GM18502 (cell line): ENCODE results near the gene SPTLC1.
A peak's percentile ranks its signal among the peaks of the same experiment; 100 is the strongest.
"Not testable (repeated sequence)": the region's sequence is repeated elsewhere in the genome, so short reads cannot be mapped to it uniquely, and the experiment has no call there.

Experiments
- ATAC-seq: cut with Tn5 transposase; IDR thresholded peaks from one replicate; pipeline ENCODE4 v1.9.1; 2021; ENCODE audit warnings: mild to moderate bottlenecking; ENCODE audit not compliant: unreplicated experiment, poor library complexity

The SPTLC1 gene, protein sequence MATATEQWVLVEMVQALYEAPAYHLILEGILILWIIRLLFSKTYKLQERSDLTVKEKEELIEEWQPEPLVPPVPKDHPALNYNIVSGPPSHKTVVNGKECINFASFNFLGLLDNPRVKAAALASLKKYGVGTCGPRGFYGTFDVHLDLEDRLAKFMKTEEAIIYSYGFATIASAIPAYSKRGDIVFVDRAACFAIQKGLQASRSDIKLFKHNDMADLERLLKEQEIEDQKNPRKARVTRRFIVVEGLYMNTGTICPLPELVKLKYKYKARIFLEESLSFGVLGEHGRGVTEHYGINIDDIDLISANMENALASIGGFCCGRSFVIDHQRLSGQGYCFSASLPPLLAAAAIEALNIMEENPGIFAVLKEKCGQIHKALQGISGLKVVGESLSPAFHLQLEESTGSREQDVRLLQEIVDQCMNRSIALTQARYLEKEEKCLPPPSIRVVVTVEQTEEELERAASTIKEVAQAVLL

DNA sequence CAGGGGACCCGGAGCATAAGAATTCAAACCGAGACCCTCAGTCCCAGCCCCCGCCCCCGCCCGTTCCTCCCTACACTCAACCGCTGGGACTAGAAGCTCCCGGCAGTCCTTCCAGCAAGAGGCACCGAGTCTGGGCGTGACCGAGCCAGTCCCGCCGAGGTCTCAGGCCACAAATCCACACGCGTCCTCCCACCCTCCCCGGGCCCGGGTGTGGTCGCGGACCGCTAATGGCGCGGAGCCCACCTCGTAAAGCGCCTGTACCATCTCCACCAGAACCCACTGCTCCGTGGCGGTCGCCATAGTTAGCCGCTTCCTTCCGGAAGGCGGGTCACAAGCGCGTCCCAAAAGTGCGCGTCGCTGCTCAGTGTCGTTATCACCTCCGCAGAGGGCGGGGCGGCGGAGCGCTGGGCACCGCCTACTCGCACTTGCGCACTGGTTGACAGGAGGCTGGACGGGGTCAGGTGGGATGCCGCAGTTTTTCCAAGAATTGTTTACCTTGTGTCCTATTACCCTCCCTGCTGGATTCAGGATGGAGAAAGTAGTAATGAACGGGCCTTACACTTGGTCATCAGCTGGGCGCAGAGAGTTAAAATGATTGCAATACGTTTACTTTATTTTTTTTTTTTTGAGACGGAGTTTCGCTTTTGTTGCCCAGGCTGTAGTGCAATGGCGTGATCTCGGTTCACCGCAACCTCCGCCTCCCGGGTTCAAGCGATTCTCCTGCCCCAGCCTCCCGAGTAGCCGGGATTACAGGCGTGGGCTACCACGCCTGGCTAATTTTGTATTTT lies at the start of gene SPTLC1:
SPTLC1 (minus strand) TSS at position 343 of the 788 bp plus-strand sequence; CDS start at position 300, 43 bp downstream.
- ATAC-seq, result peak; percentile 95

DNA sequence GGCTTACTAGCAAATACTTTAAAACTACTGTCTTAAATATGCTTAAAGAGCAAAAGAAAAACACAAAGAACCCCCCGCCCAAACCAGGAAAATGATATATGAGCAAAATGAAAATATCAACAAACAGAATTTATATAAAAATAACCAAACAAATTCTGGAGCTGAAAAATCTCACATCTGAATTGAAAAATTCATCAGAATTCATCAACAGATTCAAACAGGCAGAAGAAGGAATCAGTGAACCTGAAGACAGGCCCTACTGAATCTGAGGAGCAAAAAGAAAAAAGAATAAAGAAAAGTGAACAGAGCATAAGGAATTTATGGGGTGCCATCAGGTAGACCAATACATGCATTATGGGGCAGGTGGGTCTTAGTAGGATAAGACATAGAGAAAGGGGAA lies 49.8 kb upstream of the SPTLC1 start:
- ATAC-seq, result no peak

DNA sequence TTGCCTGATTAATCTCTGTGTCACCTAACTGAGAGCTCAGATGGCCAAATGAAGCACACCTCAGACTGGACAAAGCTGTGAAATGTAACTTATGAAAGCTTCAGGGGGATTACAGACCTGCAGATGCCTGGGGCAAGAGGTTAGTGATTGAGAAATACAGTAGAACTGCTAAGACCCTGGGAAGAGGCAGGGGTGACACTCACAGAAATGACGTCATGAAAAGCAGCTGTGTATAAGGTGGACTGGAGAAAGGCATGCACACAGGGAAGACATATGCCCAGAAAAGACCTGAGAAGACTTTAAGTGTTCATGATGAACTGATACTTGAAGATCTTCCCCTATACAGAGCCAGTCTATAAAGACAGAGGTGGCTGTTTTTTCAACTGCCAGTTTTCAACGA lies 49.3 kb upstream of the SPTLC1 start:
- ATAC-seq, result no peak

DNA sequence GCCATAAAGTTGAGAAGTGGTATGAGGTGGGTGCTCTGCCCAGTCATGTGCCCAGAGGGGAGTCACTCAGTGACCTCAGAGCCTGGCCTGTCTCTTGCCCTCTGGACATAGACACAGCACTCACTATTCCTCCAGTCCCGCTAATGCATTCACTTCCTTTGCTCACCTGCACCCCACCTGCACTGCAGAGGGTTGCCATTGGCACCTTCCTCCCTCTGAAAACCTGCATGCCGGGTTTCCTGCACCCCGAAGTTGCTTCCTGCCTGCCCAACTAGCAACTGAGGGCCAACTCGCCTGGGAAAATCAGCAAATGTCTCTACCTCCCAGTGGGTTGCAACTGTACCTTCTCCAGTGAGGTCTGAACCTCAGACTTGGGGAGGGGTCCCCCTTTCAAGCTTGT lies 48.1 kb upstream of the SPTLC1 start:
- ATAC-seq, result no peak

DNA sequence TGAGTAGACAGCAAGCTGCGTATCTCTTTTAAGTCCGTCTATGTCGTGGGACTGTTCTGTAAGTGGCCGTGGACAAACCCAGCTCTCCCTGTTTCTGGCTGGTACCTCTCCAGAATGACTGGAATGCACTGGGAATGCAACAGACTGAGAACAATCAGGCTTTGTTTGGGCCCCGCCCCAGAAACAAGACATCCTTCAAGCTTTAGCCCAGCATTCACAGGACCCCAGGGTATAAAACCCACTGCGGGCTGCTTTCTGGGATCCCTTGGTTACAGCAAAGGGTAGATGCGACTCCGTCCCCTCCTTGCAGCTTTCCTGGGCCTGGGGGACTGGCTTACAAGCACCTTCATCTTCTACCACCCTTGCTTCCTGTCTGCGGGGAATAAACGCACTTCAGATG lies 45.6 kb upstream of the SPTLC1 start:
- no peak for ATAC-seq

DNA sequence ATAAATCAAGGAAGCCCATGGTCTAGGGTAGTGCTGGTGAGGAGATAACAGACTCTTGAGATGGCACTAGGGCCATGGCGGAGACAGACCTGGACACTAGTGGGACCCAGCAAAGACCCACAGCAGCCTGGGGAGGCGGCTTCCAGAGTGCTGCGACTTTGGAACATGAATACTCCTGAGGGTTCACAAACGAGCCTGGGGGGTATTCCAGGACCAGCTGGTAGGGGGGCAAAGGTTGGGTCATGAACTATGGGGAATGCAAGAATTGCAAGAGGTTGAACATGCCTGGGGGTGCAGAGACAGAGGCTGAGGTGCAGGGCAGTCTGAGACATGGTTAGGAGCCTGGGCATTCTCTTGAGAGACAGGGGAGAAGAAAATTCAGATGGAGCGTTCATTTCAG lies 43.8 kb upstream of the SPTLC1 start:
- ATAC-seq, result no peak

DNA sequence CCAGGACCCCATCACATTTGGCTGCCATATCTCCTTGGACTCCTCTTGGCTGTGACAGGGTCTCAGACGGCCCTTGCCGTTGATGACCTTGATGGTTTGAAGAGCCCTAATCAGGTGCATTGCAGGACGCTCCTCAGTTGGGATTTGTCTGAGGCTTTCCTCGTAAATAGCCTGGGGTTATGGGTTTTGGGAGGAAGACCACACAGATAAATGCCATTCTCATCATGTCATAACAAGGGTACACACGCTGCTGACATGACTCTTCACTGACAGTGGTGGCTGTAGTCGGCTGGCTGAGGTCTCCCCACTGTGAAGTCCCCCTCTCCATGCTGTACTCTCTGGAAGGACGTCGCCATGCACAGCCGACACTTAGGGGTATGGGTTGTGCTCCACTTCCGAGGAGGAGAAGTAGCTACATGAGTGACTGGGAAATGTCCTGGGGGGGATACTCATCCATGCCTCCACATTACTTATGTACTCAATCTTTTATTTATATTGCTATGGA lies 42.9 kb upstream of the SPTLC1 start:
- no peak for ATAC-seq

DNA sequence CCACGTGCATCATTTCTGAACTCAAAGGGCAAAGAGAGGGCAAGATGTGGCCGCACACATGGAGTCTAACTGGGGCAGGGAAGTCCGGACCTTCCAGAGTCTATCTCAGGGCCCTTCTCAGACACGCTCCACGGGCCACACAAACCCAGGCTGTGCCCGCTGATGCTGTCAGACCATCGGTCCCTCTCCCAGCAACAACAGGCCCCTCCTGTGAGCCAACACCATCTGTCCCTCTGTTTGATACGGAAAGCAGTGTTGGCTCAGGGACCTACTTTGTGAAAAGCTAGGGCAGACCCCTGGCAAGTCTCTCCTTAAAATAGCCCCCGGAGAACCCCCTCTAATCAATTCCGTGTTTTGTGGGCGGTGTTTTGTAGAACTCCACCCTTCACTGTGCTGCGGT lies 40.5 kb upstream of the SPTLC1 start:
- ATAC-seq, result not testable (repeated sequence)

DNA sequence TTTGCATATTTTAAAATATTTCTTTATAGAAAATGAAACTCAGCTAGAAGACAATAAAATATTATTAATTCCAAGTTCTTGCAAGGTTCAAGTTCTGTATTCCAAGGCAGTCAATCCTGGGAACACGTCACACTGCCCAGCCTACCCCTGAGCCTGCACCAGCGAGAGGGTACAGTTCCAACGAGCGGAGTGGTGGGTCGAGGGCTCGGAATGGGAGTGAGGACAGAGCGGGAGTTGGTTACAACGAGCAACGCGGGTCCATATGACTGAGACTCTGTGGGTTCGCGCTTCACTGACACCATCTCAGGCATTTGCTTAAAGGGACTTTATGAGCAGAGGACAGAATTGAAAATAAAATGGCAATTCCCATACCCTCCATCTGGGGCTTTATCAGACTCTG lies 40.0 kb upstream of the SPTLC1 start:
- ATAC-seq, result no peak

DNA sequence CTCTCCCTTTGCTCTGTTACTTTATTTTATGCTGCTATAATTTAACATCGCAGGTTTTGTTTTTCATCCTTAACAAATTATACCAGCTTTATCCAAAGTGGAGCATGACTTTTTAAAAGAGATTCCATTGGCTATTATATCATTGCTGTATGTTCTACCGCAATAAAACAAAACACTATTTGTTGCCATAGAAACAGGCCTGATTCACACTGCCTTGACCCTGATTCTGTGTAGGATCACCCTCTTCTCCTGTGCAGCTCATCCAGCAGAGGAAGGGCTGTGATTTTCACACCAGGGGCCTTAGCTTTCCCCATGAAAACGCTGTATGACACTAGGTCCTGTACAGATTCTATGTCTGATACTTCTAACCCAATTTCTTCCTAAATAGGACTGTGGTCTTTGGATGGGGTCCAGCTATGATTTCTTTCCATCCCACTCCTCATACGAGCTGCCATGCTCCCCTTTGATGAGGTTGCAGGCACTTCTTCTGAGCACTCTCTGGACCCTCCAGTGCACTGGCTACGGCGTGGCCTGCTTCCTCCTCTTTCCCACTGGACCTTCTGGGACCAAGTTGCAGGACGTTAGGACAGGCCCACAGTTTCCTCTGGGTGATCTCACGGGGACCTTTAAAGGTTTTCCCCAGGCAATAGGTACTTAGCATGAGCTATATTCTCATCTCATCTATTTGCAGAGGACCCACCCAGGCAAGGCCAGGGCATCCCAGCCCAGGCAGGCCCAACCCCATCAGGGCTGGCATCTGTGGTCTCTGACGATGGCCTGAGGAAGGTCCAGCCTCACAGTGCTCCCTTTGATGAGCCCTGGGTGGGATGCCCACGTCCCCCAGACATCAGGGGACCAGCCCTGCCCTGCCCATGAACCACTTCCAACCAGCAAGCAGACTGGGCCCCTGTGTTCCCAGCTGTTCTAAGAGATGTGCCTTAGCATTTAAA lies 38.5 kb upstream of the SPTLC1 start:
- not testable (repeated sequence) for ATAC-seq

DNA sequence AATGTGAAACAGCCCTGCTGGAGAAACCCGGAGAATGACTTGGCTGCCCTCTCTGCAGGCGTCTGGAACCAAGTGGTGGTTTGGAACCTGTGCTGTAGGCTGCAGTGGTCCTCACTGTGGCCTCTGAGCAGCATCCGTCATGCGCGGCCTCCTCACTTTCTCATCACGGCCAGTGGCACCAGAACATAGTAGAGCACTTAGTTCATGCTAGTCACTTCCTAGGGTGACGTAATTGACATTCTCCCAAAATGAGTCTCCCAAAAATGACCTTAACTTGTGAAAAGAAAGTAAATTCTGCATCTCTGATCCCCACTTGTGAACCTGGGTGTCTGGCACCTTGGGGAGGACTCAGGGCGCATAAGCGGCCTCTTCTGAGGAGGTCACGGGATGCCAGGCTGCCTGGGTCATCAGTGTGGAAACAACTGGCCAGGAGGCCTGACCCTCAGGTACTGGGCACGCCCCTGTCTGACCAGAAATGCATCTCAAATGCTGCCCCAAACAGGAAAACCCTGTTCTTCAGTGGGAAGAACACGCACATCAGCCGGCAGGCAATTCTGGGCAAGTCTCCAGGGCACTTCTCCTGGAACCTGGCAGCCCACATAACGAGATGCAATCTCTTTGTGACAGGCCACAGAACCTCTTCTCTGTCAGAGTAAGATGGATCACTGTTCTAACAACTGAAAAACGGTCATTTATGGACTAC lies 36.6 kb upstream of the SPTLC1 start:
- ATAC-seq, result no peak

DNA sequence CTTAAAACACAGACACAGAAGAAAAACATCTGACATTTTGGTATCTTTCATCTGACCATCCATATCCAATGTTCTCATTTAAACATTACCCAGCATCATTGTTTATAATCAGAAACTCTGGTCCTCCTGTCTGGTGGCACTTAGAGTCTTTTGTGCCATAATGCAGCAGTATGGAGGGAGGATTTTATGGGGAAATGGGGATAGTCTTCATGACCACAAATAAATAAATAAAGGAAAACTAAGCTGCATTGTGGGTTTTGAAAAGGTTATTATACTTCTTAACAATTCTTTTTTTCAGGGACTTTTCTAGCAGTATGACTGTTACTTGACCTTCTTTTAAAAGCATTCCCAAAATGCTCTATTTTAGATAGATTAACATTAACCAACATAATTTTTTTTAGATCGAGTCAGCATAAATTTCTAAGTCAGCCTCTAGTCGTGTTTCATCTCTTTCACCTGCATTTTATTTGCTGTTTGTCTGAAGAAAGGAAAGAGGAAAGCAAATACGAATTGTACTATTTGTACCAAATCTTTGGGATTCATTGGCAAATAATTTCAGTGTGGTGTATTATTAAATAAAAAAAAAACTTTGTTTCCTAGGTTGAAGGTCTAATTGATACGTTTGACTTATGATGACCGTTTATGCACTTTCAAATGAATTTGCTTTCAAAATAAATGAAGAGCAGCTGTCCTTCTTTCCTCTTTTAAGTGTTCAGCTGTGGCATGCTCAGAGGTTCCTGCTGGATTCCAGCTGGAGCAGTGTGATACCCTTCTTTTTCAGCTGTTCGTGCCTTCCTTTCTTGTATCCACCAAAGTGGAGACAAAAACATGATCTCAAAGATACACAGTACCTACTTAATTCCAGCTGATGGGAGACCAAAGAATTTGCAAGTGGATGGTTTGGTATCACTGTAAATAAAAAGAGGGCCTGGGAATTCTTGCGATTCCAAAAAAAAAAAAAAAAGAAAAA lies 35.6 kb upstream of the SPTLC1 start:
- not testable (repeated sequence) for ATAC-seq

DNA sequence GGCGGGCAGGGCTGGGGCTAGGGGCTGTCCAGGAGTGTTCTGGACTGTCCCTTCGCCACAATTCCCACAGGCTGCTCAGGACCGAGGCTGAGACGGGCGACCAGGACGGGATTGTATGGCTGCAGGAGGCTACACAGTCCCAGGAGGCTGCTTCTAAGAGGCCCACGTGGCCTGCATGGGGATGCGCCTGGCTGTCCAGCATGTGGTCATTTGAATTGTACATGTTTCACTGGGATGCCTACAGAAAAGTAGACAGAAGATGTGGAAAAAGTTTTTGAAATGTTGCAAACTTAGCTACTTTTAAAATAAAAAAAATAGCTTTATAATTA lies 32.6 kb upstream of the SPTLC1 start:
- no peak for ATAC-seq

DNA sequence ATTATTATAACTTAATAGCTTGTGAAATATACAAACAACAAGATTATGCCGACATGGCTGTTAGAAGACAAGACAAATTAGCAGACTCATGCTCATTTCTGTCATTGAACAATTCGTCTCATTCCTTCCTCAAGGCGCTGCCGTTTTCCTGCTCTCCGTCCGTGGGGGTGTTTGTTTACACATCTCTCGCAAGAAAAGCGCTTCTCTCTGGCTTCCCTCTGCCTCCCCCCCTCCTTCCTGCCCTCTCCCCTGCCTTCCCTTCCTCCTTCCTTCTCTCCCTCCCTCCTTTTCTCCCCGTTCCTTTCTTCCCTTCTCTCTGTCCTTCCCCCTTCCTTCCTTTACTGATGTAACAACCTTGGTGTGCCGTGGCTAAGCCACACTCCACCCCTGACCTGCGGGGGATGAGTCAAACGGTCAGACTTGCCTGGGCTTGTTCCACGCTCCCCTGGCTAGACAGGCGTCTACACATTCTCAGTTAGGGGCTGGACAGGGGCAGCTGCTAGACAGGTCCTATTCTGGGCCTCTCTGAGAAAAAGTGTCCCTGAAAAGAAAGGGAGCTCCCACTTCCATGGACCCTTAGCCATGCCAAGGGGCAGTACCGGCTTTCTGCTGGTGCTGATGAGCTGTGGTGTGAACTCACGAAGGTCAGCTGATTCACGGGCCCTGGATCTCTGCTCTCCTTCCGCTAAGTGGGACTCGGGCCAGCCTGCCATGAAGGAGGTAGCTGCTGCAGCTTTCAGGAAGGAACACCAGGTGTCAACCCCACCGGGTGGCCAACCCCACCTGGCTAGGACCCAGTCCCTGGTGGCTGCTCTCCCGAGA lies 32.0 kb upstream of the SPTLC1 start:
- ATAC-seq, result no peak

DNA sequence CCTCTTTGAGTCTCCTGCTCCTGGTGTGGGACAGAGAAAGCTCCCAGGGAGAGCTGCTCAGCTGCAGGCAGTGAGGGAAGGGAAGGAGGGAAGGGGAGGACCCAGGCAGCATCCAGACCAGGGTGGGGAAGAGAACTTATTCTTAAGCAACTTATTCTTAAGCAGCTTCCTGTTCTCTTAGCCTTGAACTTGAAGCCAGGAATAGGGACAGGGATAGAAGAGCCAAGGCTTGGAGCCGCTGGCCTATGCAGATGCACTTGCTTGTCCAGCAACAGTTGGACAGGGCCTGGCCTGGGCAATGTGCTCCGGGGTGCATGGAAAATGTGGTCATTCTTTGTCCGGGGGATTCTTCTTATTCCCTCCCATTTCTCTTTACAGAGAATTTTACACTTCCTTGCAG lies 31.4 kb upstream of the SPTLC1 start:
- no peak for ATAC-seq

DNA sequence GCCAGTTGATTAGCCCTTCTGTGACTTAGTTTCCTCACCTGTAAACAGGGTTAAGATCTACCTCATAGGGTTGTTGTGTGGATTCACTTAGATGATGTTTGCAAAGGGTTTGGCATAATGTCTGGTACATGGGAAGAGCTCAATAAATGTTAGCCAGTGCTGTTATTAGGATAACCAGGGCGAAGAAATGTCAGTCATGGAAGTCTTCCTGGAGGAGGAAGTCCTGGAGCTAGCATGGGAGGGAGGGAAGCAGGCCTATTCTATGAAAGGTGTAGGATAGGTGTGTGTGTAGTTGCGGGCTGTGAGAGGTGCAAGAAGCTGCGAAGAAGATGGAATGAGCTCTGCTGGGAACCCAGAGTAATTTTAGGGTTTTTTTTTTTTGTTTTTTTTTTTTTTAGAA lies 30.6 kb upstream of the SPTLC1 start:
- not testable (repeated sequence) for ATAC-seq

DNA sequence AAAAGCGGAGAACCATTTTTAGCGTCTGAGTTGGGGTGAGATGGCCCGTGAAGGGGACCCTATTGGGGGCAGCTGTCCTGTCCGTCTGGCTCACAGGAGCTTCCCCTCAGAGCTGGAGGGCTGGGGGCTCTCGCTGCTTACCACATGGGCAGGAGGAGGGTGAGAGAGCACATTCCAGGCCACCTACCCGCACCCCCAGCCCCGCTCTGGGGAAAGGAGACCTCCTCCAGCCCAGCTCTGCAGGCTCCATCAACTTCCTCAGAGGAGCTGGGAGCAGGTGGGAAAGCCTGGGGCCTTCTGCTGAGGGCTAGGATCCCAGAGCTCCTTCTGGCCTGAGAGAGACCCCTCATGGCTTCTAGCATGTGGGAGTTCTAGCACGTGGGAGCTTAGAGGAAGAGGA lies 27.1 kb upstream of the SPTLC1 start:
- no peak for ATAC-seq
